ENCODE data around the gene WWOX. TPM values are rescaled to one million over a fixed set of nuclear protein-coding genes. Genes with fewer than 3 reads are reported as not detected.

The WWOX gene
- polyA plus RNA-seq, 2 of the 4 experiments (the other 2 are of a cell fraction): 16.0 to 17.2 TPM

DNA sequence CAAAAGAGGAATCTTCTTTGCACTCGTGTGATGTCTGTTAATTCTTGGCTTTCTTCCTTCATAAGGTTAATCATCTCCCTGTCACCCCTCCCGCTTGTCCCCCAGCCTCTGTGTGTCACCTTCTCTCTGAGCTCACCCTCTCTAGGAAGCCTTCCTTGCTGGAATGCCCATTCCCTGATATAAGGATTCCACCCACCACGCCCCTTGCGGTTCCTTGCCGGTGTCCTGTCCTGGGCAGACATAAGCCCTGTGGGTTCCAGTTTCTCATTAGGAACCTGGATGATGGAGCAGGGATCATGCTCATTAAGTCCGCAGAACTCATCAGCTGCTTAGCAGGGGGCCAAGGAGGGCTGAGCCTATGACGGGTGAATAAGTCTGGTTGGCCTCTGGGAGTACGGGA lies 941.8 kb downstream of the WWOX start:
- Histone ChIP-seq H3K4me2 (no peak overlapping the region), H3K4me3 (no peak overlapping the region), H3K4me1 (0 out of 3 replicates have a peak, but pooled peaks cover 2% of the 10 kb centered on the region), H3K9me3 (0 out of 3 replicates have a peak, but pooled peaks cover 2% of the 10 kb centered on the region), H3K27ac (no peak overlapping the region)
- 40% methylated on average over 8 of the region's 8 CpGs for WGBS (ENCODE audit: missing lambda C conversion rate)
- CTCF ChIA-PET: no interaction called here
- POLR2A ChIA-PET: no interaction called here
- FAIRE-seq: no peak
- no peak for DNase-seq (ENCODE audit: low read depth in 1 of 2, low spot score in 1 of 2)
- TF ChIP-seq HOXB5 (CRISPR knock-in tag; IDR thresholded peaks at IDR 0.05) (no peak), JUNB (IDR thresholded peaks at IDR 0.05) (no peak), NPAS2 (CRISPR knock-in tag; IDR thresholded peaks at IDR 0.05; ENCODE audit: borderline replicate concordance) (no peak), CBX8 (IDR thresholded peaks at IDR 0.05) (no peak), NFE2L2 (conservative IDR thresholded peaks at IDR 0.05; ENCODE audit: low read length) (no peak), RNF2 (IDR thresholded peaks at IDR 0.05; ENCODE audit: borderline replicate concordance, low read depth) (no peak), HOXA7 (CRISPR knock-in tag; IDR thresholded peaks at IDR 0.05) (no peak), BHLHE40 (IDR thresholded peaks at IDR 0.05; ENCODE audit: low read depth, low read length) (no peak), SREBF2 (IDR thresholded peaks at IDR 0.05) (no peak), HOXB13 (CRISPR knock-in tag; IDR thresholded peaks at IDR 0.05; ENCODE audit: low read depth) (no peak), CBX2 (IDR thresholded peaks at IDR 0.05; ENCODE audit: borderline replicate concordance, low read depth) (no peak), ZNF302 (CRISPR knock-in tag; IDR thresholded peaks at IDR 0.05) (no peak), RFX5 (IDR thresholded peaks at IDR 0.05) (no peak), CHD4 (IDR thresholded peaks at IDR 0.05; ENCODE audit: borderline replicate concordance) (no peak)
- TF ChIP-seq, protein P1, sequence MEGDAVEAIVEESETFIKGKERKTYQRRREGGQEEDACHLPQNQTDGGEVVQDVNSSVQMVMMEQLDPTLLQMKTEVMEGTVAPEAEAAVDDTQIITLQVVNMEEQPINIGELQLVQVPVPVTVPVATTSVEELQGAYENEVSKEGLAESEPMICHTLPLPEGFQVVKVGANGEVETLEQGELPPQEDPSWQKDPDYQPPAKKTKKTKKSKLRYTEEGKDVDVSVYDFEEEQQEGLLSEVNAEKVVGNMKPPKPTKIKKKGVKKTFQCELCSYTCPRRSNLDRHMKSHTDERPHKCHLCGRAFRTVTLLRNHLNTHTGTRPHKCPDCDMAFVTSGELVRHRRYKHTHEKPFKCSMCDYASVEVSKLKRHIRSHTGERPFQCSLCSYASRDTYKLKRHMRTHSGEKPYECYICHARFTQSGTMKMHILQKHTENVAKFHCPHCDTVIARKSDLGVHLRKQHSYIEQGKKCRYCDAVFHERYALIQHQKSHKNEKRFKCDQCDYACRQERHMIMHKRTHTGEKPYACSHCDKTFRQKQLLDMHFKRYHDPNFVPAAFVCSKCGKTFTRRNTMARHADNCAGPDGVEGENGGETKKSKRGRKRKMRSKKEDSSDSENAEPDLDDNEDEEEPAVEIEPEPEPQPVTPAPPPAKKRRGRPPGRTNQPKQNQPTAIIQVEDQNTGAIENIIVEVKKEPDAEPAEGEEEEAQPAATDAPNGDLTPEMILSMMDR (IDR thresholded peaks at IDR 0.05): no peak
- TF ChIP-seq, protein P2, sequence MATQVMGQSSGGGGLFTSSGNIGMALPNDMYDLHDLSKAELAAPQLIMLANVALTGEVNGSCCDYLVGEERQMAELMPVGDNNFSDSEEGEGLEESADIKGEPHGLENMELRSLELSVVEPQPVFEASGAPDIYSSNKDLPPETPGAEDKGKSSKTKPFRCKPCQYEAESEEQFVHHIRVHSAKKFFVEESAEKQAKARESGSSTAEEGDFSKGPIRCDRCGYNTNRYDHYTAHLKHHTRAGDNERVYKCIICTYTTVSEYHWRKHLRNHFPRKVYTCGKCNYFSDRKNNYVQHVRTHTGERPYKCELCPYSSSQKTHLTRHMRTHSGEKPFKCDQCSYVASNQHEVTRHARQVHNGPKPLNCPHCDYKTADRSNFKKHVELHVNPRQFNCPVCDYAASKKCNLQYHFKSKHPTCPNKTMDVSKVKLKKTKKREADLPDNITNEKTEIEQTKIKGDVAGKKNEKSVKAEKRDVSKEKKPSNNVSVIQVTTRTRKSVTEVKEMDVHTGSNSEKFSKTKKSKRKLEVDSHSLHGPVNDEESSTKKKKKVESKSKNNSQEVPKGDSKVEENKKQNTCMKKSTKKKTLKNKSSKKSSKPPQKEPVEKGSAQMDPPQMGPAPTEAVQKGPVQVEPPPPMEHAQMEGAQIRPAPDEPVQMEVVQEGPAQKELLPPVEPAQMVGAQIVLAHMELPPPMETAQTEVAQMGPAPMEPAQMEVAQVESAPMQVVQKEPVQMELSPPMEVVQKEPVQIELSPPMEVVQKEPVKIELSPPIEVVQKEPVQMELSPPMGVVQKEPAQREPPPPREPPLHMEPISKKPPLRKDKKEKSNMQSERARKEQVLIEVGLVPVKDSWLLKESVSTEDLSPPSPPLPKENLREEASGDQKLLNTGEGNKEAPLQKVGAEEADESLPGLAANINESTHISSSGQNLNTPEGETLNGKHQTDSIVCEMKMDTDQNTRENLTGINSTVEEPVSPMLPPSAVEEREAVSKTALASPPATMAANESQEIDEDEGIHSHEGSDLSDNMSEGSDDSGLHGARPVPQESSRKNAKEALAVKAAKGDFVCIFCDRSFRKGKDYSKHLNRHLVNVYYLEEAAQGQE (IDR thresholded peaks at IDR 0.05): no peak
- ATAC-seq: no peak

- Histone ChIP-seq H3K4me3 (no peak overlapping the region), H3K27ac (no peak overlapping the region), H3K4me2 (no peak overlapping the region), H3K4me1 (0 out of 3 replicates have a peak, but pooled peaks cover 2% of the 10 kb centered on the region), H3K9me3 (no peaks in the 10 kb centered on the region)
- TF ChIP-seq RAD21 (conservative IDR thresholded peaks at IDR 0.05 in 1 of 2, IDR thresholded peaks at IDR 0.05 in 1 of 2) (no peak), PHF8 (IDR thresholded peaks at IDR 0.05; ENCODE audit: borderline replicate concordance, low read depth) (no peak), MAFK (IDR thresholded peaks at IDR 0.05; ENCODE audit: partially characterized antibody) (no peak), SREBF2 (IDR thresholded peaks at IDR 0.05) (no peak)
- ChIA-PET POLR2A (no interaction called here), CTCF (no interaction called here)
- ATAC-seq (no peak), DNase-seq (ENCODE audit: low read depth in 1 of 2, low spot score in 1 of 2) (no peak), FAIRE-seq (no peak)
- WGBS (ENCODE audit: missing lambda C conversion rate): 51% methylated on average over 2 of the region's 2 CpGs
Observed at GRCh38 chr16:79042141-79042540, 942.7 kb downstream of the WWOX start.

DNA sequence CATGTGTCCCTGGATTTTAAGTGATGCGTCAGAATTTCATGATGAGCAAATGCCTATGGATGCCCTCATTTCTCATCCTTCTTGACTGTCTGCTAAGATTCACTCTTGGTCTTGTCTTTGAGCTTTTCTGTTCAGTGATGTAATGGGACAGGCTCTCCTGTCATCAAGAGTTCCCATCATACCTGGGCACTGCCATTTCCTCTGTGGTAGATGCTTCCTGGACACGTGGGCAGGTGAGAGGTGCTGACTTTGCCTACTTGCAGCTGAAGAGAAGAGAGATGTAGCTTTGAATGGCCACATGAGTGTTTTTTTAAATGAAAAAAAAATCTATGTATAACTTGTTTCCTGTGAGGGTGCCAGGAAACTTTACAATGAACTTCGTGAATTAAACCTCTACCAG lies 943.4 kb downstream of the WWOX start:
- Histone ChIP-seq H3K27ac (no peak overlapping the region), H3K9me3 (no peaks in the 10 kb centered on the region), H3K4me3 (no peak overlapping the region), H3K4me2 (no peak overlapping the region), H3K4me1 (0 out of 3 replicates have a peak, but pooled peaks cover under 1% of the 10 kb centered on the region)
- ChIA-PET CTCF (no interaction called here), POLR2A (no interaction called here)
- DNase-seq (ENCODE audit: low read depth in 1 of 2, low spot score in 1 of 2) (no peak), FAIRE-seq (no peak), ATAC-seq (no peak)
- WGBS (ENCODE audit: missing lambda C conversion rate): 3% methylated on average over 3 of the region's 3 CpGs
- TF ChIP-seq E2F6 (IDR thresholded peaks at IDR 0.05; ENCODE audit: borderline replicate concordance, low read depth) (no peak), RAD21 (conservative IDR thresholded peaks at IDR 0.05 in 1 of 2, IDR thresholded peaks at IDR 0.05 in 1 of 2) (no peak), CHD4 (IDR thresholded peaks at IDR 0.05; ENCODE audit: borderline replicate concordance) (no peak), HEYL (CRISPR knock-in tag; IDR thresholded peaks at IDR 0.05) (no peak), TFCP2L1 (CRISPR knock-in tag; IDR thresholded peaks at IDR 0.05) (no peak), CBX8 (IDR thresholded peaks at IDR 0.05) (no peak), HOXB13 (CRISPR knock-in tag; IDR thresholded peaks at IDR 0.05; ENCODE audit: low read depth) (no peak), HOXB5 (CRISPR knock-in tag; IDR thresholded peaks at IDR 0.05) (no peak), JUNB (IDR thresholded peaks at IDR 0.05) (no peak), SREBF2 (IDR thresholded peaks at IDR 0.05) (no peak), RARB (CRISPR knock-in tag; IDR thresholded peaks at IDR 0.05) (no peak), BHLHE40 (IDR thresholded peaks at IDR 0.05; ENCODE audit: low read depth, low read length) (no peak), CEBPB (IDR thresholded peaks at IDR 0.05) (no peak), TP53 (CRISPR knock-in tag; IDR thresholded peaks at IDR 0.05) (no peak)
- TF ChIP-seq, protein P3, sequence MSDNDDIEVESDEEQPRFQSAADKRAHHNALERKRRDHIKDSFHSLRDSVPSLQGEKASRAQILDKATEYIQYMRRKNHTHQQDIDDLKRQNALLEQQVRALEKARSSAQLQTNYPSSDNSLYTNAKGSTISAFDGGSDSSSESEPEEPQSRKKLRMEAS (IDR thresholded peaks at IDR 0.05): no peak
- TF ChIP-seq, protein P1 (IDR thresholded peaks at IDR 0.05): no peak
